ENCODE measurements around the gene CAMKMT. TPM values are rescaled to one million over a fixed set of nuclear protein-coding genes. Genes with fewer than 3 reads are reported as not detected.

The CAMKMT gene
- total RNA-seq, 4 donors from 2014 or later = 4.5 to 57.9 (median 15.4) TPM

DNA sequence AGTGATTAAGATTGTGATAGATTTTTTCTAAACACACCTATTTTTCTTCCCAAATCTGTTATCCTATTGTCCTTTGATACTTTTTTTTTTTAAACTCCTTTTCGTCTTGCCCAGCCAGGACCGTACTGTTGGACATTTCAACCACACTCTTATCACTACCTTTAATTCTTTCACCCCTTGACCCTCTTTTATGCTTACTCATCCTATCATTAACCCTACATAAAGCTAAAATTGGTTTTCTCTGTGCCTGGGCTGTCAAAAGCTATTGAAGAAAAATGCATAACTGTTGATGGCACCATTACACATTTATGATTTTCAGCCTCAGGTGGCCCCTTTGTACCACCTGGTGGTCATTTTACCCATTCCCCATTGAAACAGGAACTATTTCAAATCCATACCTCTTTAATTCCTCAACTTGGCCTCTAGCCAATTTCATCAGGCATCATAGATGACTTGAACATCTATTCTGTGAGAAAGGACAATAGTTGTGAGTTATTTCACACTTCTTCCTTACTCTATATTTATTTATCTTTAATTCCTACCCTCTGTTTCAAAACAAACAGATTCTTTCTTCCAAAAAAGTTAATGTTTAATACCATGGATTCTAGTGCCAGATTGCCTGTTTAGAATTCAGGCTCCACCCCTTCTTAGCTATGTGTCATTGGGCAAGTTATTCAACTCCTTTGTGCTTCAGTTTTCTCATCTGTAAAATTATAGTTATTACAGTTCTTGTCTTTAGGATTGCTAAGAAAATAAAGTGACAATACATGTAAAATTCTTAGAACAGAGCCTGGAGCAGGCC, 258.6 kb downstream of the CAMKMT start:
- H3K4me1 ChIP-seq = no peaks in the 10 kb centered on the region
- in situ Hi-C loops (cut with MboI; ENCODE audit: low pct_ligation_motif_present in 1 of 4, low pct_unique_long_range_greater_than_20kb in 1 of 4, low sequenced_read_pairs in 3 of 4) = no loop called here
- H3K27ac ChIP-seq = no peak overlapping the region
- TF ChIP-seq EP300 (IDR thresholded peaks at IDR 0.05; ENCODE audit: low read depth) = no peak
- TF ChIP-seq, protein P1, sequence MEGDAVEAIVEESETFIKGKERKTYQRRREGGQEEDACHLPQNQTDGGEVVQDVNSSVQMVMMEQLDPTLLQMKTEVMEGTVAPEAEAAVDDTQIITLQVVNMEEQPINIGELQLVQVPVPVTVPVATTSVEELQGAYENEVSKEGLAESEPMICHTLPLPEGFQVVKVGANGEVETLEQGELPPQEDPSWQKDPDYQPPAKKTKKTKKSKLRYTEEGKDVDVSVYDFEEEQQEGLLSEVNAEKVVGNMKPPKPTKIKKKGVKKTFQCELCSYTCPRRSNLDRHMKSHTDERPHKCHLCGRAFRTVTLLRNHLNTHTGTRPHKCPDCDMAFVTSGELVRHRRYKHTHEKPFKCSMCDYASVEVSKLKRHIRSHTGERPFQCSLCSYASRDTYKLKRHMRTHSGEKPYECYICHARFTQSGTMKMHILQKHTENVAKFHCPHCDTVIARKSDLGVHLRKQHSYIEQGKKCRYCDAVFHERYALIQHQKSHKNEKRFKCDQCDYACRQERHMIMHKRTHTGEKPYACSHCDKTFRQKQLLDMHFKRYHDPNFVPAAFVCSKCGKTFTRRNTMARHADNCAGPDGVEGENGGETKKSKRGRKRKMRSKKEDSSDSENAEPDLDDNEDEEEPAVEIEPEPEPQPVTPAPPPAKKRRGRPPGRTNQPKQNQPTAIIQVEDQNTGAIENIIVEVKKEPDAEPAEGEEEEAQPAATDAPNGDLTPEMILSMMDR (IDR thresholded peaks at IDR 0.05) = no peak
- TF ChIP-seq POLR2A (IDR thresholded peaks at IDR 0.05) = no peak
- TF ChIP-seq POLR2AphosphoS5 (IDR thresholded peaks at IDR 0.05) = no peak
- intact Hi-C loops (cut with DNase I; ENCODE audit: low total_unique reads) = no loop called here
- H3K4me3 ChIP-seq = no peak overlapping the region
- H3K9me3 ChIP-seq = no peaks in the 10 kb centered on the region
- WGBS, 2 donors (ENCODE audit: low coverage in 1 of 2) = 90 to 91% methylated on average over 2 of the region's 2 CpGs
- H3K27me3 ChIP-seq = no peaks in the 10 kb centered on the region
- no peak for DNase-seq
- no peaks in the 10 kb centered on the region for H3K36me3 ChIP-seq

DNA sequence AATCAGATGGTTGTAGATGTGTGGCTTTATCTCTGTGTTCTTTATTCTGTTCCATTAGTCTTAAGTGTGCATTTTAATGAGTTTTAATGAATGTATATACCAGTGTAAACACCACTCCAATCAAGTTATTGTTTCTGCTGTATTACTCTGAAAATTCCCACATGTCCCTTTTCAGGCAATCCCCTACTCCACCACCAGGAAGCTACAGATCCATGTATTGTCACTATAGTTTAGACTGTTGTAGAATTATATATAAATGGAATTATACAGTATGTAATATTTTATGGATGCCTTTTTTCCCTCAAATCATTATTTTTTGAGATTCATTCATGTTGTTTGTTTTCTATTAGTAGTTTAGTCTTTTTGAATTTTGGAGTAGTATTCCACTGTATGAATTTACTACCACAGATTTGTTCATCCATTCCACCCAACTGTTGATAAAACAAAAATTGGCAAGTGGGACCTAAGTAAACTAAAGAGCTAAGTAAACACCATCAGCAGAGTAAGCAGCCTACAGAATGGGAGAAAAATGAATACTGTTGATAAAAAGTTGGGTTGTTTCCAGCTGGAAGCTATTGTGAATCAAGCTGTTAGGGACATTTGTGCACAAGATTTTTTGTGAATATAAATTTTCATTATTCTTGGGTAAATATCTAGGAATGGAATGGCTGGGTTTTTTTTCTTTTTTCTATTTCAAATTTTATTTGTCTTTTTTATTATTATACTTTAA, 262.0 kb downstream of the CAMKMT start:
- intact Hi-C loops (cut with DNase I; ENCODE audit: low total_unique reads) (no loop called here), in situ Hi-C loops (cut with MboI; ENCODE audit: low pct_ligation_motif_present in 1 of 4, low pct_unique_long_range_greater_than_20kb in 1 of 4, low sequenced_read_pairs in 3 of 4) (no loop called here)
- Histone ChIP-seq H3K27me3 (no peaks in the 10 kb centered on the region), H3K27ac (no peak overlapping the region), H3K4me1 (no peaks in the 10 kb centered on the region), H3K36me3 (no peaks in the 10 kb centered on the region), H3K9me3 (no peaks in the 10 kb centered on the region), H3K4me3 (no peak overlapping the region)
- TF ChIP-seq, protein P1 (IDR thresholded peaks at IDR 0.05) = peak in 1 of 5 experiments; percentile 14
- TF ChIP-seq POLR2AphosphoS5 (IDR thresholded peaks at IDR 0.05) = no peak
- no peak for DNase-seq

GRCh38 chr2:44628297-44628696, 266.6 kb downstream of the CAMKMT start:
- in situ Hi-C loops (cut with MboI; ENCODE audit: low pct_ligation_motif_present in 1 of 4, low pct_unique_long_range_greater_than_20kb in 1 of 4, low sequenced_read_pairs in 3 of 4) = no loop called here

More at GRCh38 chr2:44628297-44628696, 266.6 kb downstream of the CAMKMT start:
- H3K4me1 ChIP-seq = no peaks in the 10 kb centered on the region
- no peak for DNase-seq
- TF ChIP-seq, protein P1 (IDR thresholded peaks at IDR 0.05) = no peak
- TF ChIP-seq POLR2AphosphoS5 (IDR thresholded peaks at IDR 0.05) (no peak), EP300 (IDR thresholded peaks at IDR 0.05; ENCODE audit: low read depth) (no peak), POLR2A (IDR thresholded peaks at IDR 0.05) (no peak)
- 50 to 75% methylated on average over 1 of the region's 1 CpG for WGBS, 2 donors (ENCODE audit: low coverage in 1 of 2)
- peaks cover 0 to 4% of the 10 kb centered on the region in 2 donors for H3K9me3 ChIP-seq
- H3K27me3 ChIP-seq = no peaks in the 10 kb centered on the region
- intact Hi-C loops (cut with DNase I; ENCODE audit: low total_unique reads) = no loop called here
- no peaks in the 10 kb centered on the region for H3K36me3 ChIP-seq
- H3K27ac ChIP-seq = no peak overlapping the region
- H3K4me3 ChIP-seq = no peak overlapping the region

Measured in transverse colon (tissue), 4 donors.